Fibroblast of pulmonary artery (primary cell): ENCODE measurements around the gene COX6A2.

ENCODE experiments used
- DNase-seq: peaks from one replicate; pipeline ENCODE4 v3.0.0-alpha.2; 2010; ENCODE audit warnings: low read depth
- H3K4me3 ChIP-seq: replicated peaks from 2 replicates; pipeline ENCODE4 v1.5.1; 2011; ENCODE audit warnings: low read depth, mild to moderate bottlenecking, control low read depth, low read length, moderate library complexity
- TF ChIP-seq, protein P1 (sequence below): IDR thresholded peaks from 2 replicates; pipeline ENCODE4 v1.5.1; 2011; ENCODE audit warnings: mild to moderate bottlenecking, control low read depth, low read length, inconsistent platforms; ENCODE audit errors: missing control alignments

Gene COX6A2

DNA sequence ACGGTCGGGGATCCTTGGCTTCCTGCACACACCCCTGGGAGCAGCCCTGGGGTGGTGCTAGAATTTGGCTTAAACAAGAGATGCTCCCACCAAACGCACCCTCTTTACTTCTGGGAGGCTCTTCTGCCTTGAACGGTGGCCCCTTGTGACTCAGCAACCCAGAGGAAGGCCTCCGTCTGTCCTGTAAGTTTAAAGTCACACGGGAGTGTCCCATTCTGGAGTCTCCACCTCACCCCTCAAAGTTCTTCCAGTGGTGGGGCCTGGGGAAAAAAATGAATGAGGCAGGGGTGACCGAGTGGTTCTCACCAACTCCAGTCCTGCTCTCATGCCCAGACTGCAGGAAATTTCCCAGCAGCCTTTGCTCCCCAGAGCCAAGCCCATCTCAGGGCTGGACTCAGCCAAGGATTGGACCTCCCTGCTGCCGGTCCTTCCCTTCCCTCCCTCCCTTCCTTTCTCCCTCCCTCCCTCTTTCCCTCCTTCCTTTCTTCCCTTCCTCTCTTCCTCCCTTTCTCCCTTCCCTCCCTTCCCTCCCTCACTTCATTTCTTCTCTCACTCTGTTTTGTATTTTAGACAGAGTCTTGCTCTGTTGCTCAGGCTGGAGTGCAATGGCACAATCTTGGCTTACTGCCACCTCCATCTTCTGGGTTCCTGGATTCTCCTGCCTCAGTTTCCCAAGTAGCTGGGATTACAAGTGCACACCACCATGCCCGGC lies 23.7 kb downstream of the COX6A2 start:
- peak; percentile 30 for DNase-seq
- peak overlapping the region; percentile 40 for H3K4me3 ChIP-seq
- TF ChIP-seq, protein P1, sequence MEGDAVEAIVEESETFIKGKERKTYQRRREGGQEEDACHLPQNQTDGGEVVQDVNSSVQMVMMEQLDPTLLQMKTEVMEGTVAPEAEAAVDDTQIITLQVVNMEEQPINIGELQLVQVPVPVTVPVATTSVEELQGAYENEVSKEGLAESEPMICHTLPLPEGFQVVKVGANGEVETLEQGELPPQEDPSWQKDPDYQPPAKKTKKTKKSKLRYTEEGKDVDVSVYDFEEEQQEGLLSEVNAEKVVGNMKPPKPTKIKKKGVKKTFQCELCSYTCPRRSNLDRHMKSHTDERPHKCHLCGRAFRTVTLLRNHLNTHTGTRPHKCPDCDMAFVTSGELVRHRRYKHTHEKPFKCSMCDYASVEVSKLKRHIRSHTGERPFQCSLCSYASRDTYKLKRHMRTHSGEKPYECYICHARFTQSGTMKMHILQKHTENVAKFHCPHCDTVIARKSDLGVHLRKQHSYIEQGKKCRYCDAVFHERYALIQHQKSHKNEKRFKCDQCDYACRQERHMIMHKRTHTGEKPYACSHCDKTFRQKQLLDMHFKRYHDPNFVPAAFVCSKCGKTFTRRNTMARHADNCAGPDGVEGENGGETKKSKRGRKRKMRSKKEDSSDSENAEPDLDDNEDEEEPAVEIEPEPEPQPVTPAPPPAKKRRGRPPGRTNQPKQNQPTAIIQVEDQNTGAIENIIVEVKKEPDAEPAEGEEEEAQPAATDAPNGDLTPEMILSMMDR: no peak

DNA sequence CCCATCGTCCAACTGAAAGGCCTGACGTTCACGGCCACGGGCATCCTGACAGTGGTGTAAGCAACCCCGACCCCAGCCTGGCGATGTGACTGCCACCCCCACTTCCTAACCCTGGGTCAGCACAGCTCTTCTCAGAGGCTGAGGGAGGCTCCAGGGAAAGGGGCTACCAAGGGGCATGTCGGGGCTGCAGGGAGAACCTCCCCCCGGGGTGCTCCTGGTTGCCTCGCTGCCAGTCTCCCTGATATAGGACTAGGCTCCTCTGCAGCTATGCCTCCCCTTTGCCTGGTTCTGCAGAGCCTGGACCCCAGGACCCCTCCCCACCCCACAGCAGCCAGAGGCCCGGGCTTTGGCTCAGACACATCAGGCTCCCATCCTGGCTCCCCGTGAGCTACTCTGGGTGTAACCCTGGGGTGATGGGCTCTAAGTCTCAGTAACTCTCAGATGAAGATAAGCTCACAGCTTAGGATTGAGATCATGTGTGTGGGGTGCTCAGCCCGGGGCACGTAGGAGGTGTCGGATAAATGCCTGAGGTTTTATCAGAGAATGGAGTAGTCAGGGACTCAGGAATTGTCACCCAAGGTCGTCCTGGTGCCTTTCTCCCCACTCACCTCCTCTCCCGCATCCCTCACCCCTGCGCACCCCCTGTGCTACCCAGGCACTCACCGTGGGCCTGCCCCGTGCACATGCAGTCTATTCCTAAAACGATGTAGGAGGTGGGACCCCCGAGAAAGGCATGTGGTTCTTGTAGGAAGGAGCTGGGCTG lies 24.4 kb downstream of the COX6A2 start:
- TF ChIP-seq, protein P1: no peak
- DNase-seq: no peak
- peak overlapping the region; percentile 40 for H3K4me3 ChIP-seq

DNA sequence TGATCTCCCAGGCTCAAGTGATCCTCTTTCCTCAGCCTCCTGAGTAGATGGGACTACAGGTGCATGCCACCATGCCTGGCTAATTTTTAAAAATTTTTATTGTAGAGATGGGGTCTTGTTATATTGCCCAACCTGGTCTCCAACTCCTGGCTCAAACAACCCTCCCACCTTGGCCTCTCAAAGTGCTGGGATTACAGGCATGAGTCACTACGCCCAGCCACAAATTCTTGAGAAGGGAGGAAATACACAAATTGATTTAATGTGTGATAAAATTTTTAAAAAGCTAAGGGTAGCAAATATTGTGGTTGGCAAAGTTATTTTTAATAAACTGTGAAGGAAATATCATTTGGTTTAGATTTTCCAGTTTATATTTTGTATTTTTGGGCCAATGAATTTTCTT lies 25.5 kb downstream of the COX6A2 start:
- no peak overlapping the region for H3K4me3 ChIP-seq
- peak; percentile 20 for DNase-seq
- TF ChIP-seq, protein P1: no peak

DNA sequence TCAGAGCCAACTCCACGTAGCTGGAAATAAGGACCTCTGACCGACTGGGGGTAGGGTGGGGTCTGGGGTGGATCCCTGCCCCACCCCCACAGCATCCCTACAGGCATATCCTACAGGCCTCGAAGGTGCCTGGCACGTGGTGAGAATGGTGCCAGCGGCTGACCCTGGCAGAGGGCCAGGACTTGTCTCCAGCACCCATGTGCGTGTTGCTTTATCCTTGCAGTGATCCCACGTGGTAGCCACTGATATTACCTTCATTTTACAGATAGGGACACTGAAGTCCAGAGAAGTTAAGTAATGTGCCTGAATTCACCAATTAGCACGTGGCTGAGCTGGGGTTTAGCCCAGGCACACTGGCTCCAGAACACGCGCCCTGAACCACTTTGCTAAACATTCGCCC lies 26.7 kb downstream of the COX6A2 start:
- H3K4me3 ChIP-seq: no peak overlapping the region
- no peak for DNase-seq
- TF ChIP-seq, protein P1: no peak

DNA sequence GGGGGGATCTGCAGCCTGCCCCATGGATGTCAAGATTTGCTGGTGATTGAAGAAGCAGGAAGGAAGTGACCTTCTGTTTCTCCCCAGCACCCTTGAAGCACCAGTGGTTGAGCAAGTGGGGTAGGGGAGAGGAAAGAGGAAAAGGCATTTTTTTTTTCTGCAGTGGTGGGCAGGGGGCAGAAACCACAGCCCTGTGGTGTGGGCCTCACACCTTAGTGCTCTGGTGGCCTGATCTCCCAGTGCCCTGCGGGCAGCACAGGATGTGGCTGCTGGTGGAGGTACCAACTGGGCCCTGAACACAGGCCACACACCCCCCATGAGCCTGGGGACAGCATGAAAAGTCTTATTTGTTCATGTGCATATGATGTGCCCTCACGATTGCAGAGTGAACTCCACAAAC lies 28.0 kb downstream of the COX6A2 start:
- DNase-seq: no peak
- H3K4me3 ChIP-seq: no peak overlapping the region
- TF ChIP-seq, protein P1: no peak

DNA sequence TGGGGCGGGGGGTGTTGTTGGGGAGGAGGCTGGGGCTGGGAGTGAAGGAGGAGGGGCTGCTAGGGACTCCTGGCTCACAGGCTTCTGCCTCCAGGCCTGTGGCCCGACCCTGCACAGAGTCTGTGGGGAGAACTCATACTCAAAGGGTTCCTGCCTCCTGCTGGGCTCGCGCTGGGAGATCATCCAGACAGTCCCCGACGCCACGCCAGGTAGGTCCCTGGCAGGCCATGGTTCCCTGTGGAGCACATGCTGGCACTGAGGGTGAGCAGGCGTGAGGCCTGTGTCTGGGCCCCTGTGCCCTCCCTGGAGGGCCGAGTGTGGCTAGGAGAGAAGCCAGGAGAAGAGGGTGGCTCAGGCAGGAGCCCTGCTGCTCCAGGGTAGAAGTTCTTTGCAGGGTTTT lies 30.5 kb downstream of the COX6A2 start:
- no peak for DNase-seq
- no peak overlapping the region for H3K4me3 ChIP-seq
- TF ChIP-seq, protein P1: no peak
